Osteoblast (primary cell): ENCODE measurements around the gene RNF151. TPM values are rescaled to one million over a fixed set of nuclear protein-coding genes. Genes with fewer than 3 reads are reported as not detected.
"Not testable (repeated sequence)": the region's sequence is repeated elsewhere in the genome, so short reads cannot be mapped to it uniquely, and the experiment has no call there.

ENCODE experiments used
- DNase-seq: peaks from one replicate; pipeline ENCODE4 v3.0.0; 2011; ENCODE audit warnings: low spot score, mixed read lengths; ENCODE audit not compliant: insufficient read length; ENCODE audit errors: missing footprints
- H2AFZ ChIP-seq: 2 replicates; pipeline ENCODE4 v1.6.0; 2011; ENCODE audit warnings: mild to moderate bottlenecking, low read length
- H3K27ac ChIP-seq: 2 replicates; pipeline ENCODE4 v1.5.1; 2011; ENCODE audit warnings: mild to moderate bottlenecking, low read depth, low read length, moderate library complexity
- H3K27me3 ChIP-seq: 2 replicates; pipeline ENCODE4 v1.6.0; 2012; ENCODE audit warnings: mild to moderate bottlenecking, control low read depth, inconsistent platforms, low read length, moderate library complexity; ENCODE audit not compliant: insufficient read depth
- H3K36me3 ChIP-seq: 2 replicates; pipeline ENCODE4 v1.5.1; 2011; ENCODE audit warnings: mild to moderate bottlenecking, low read length, control low read depth, moderate library complexity; ENCODE audit not compliant: insufficient read depth
- H3K4me1 ChIP-seq: 2 replicates; pipeline ENCODE4 v1.5.1; 2011; ENCODE audit warnings: mild to moderate bottlenecking, low read length, control low read depth, moderate library complexity; ENCODE audit not compliant: insufficient read depth
- H3K4me2 ChIP-seq: 2 replicates; pipeline ENCODE4 v1.6.0; 2011; ENCODE audit warnings: mild to moderate bottlenecking, low read length; ENCODE audit not compliant: insufficient read depth
- H3K4me3 ChIP-seq: fragments of 200-600 bp; sonication (generic); 3 replicates; pipeline ENCODE4 v1.5.1; 2012; ENCODE audit warnings: mild to moderate bottlenecking, low read length, inconsistent platforms; ENCODE audit not compliant: insufficient read depth
- H3K79me2 ChIP-seq: 2 replicates; pipeline ENCODE4 v1.6.0; 2012; ENCODE audit warnings: mild to moderate bottlenecking, low read length, control low read depth, inconsistent platforms; ENCODE audit not compliant: insufficient read depth
- H3K9me3 ChIP-seq: 2 replicates; pipeline ENCODE4 v1.5.1; 2011; ENCODE audit warnings: low read depth, low read length, control low read depth
- H4K20me1 ChIP-seq: 2 replicates; pipeline ENCODE4 v1.6.0; 2012; ENCODE audit warnings: mild to moderate bottlenecking, low read length, control low read depth; ENCODE audit not compliant: insufficient read depth
- CTCF ChIP-seq: IDR thresholded peaks from 2 replicates; pipeline ENCODE4 v1.5.1; 2011; ENCODE audit warnings: mild to moderate bottlenecking, low read depth, low read length, moderate library complexity; ENCODE audit errors: extremely low read depth
- total RNA-seq: library from RNA; depleted of rRNA; stranded (reverse); fragments of >200 nt; gene quantifications from 2 replicates; pipeline ENCODE4 v1.2.3, GENCODE V29; 2012

The RNF151 gene
- total RNA-seq, 1 donor, result 0.36 TPM

GRCh38 chr16:1933097-1933661 lies 33.5 kb upstream of the RNF151 start:
- no peak overlapping the region for H2AFZ ChIP-seq
- H3K4me2 ChIP-seq, result no peak overlapping the region
- no peaks in the 10 kb centered on the region for H3K9me3 ChIP-seq
- H3K4me3 ChIP-seq, result no peak overlapping the region
- TF ChIP-seq CTCF, result no peak
- H3K4me1 ChIP-seq, result no peaks in the 10 kb centered on the region
- no peak overlapping the region for H3K27ac ChIP-seq
- peak; percentile 83 for DNase-seq
- H4K20me1 ChIP-seq, result no peaks in the 10 kb centered on the region
- H3K36me3 ChIP-seq, result no peaks in the 10 kb centered on the region
- H3K79me2 ChIP-seq, result no peaks in the 10 kb centered on the region
- peaks cover 6% of the 10 kb centered on the region for H3K27me3 ChIP-seq

- no peak for TF ChIP-seq CTCF
- no peaks in the 10 kb centered on the region for H3K79me2 ChIP-seq
Observed at GRCh38 chr16:1936945-1937479, 29.6 kb upstream of the RNF151 start.

GRCh38 chr16:1938316-1938715 lies 28.3 kb upstream of the RNF151 start:
- Histone ChIP-seq H3K27me3 (no peaks in the 10 kb centered on the region), H3K9me3 (no peaks in the 10 kb centered on the region), H3K27ac (no peak overlapping the region), H3K4me3 (no peak overlapping the region), H3K36me3 (peaks cover 14% of the 10 kb centered on the region), H4K20me1 (no peaks in the 10 kb centered on the region), H2AFZ (no peak overlapping the region), H3K4me2 (no peak overlapping the region), H3K4me1 (peaks cover 6% of the 10 kb centered on the region), H3K79me2 (no peaks in the 10 kb centered on the region)
- peak; percentile 61 for DNase-seq
- TF ChIP-seq CTCF, result no peak

More at GRCh38 chr16:1936945-1937479, 29.6 kb upstream of the RNF151 start:
- H3K36me3 ChIP-seq, result peaks cover 14% of the 10 kb centered on the region
- H3K4me1 ChIP-seq, result no peaks in the 10 kb centered on the region
- no peak overlapping the region for H3K4me3 ChIP-seq
- H3K27me3 ChIP-seq, result no peaks in the 10 kb centered on the region
- no peak overlapping the region for H3K4me2 ChIP-seq
- H3K27ac ChIP-seq, result no peak overlapping the region
- H2AFZ ChIP-seq, result no peak overlapping the region
- H3K9me3 ChIP-seq, result no peaks in the 10 kb centered on the region
- H4K20me1 ChIP-seq, result no peaks in the 10 kb centered on the region
- DNase-seq, result peak; percentile 50

GRCh38 chr16:1938910-1939309 lies 27.7 kb upstream of the RNF151 start:
- Histone ChIP-seq H3K27me3 (no peaks in the 10 kb centered on the region), H3K4me1 (peaks cover 10% of the 10 kb centered on the region), H2AFZ (no peak overlapping the region), H3K27ac (no peak overlapping the region), H3K4me3 (no peak overlapping the region), H3K79me2 (no peaks in the 10 kb centered on the region), H4K20me1 (no peaks in the 10 kb centered on the region), H3K9me3 (no peaks in the 10 kb centered on the region), H3K4me2 (no peak overlapping the region), H3K36me3 (peaks cover 14% of the 10 kb centered on the region)
- DNase-seq, result peak; percentile 27
- no peak for TF ChIP-seq CTCF

- not testable (repeated sequence) for H3K4me2 ChIP-seq, H3K27me3 ChIP-seq, DNase-seq, H3K4me3 ChIP-seq, H4K20me1 ChIP-seq, H3K79me2 ChIP-seq, H2AFZ ChIP-seq, H3K9me3 ChIP-seq, H3K27ac ChIP-seq
- Histone ChIP-seq H3K4me1 (peaks cover 10% of the 10 kb centered on the region), H3K36me3 (peaks cover 14% of the 10 kb centered on the region)
Observed at GRCh38 chr16:1939833-1940232, 26.8 kb upstream of the RNF151 start.
